T-helper 1 cell treated with Interleukin-12 subunit alpha and Interleukin-12 subunit beta and Interleukin-4 antibody, amounts not matched to agents 30 μg/mL and 1 μg/mL, for 36 hours (primary cell): ENCODE measurements around the gene STX3.
A peak's percentile ranks its signal among the peaks of the same experiment; 100 is the strongest.

Source experiments
- H3K27ac Mint-ChIP-seq: one replicate; pipeline ENCODE4 v1.8.0; 2021; ENCODE audit warnings: mild to moderate bottlenecking, mixed read lengths
- H3K27me3 Mint-ChIP-seq: one replicate; pipeline ENCODE4 v1.8.0; 2021; ENCODE audit warnings: low read depth, mixed read lengths
- H3K36me3 Mint-ChIP-seq: one replicate; pipeline ENCODE4 v1.8.0; 2021; ENCODE audit warnings: low read depth, mixed read lengths
- H3K4me1 Mint-ChIP-seq: one replicate; pipeline ENCODE4 v1.8.0; 2021; ENCODE audit warnings: low read depth, mixed read lengths
- H3K4me3 Mint-ChIP-seq: one replicate; pipeline ENCODE4 v1.8.0; 2021; ENCODE audit warnings: mild to moderate bottlenecking, moderate library complexity, mixed read lengths
- H3K9me3 Mint-ChIP-seq: one replicate; pipeline ENCODE4 v1.8.0; 2021; ENCODE audit warnings: mixed read lengths

STX3 gene

DNA sequence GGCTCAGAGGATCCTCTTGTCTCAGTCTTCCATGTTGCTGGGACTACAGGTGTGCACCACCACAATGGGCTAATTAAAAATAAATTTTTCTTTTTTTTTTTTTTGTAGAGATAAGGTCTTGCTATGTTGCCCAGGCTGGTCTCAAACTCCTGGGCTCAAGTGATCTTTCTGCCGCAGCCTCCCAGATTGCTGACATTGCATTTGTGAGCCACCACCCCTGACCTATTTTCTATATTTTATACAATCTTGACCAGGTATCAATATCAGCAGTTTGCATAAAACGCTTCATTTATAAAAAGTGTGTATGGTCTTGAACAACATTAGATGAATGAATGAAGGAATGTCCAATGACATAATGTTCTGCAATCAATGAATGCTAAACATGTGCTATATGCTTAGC is 9.1 kb upstream of the STX3 start:
- no peak overlapping the region for H3K4me3 Mint-ChIP-seq
- H3K4me1 Mint-ChIP-seq = no peaks in the 10 kb centered on the region
- H3K27ac Mint-ChIP-seq = no peak overlapping the region
- no peaks in the 10 kb centered on the region for H3K9me3 Mint-ChIP-seq
- H3K36me3 Mint-ChIP-seq = no peaks in the 10 kb centered on the region
- peaks cover 32% of the 10 kb centered on the region for H3K27me3 Mint-ChIP-seq

DNA sequence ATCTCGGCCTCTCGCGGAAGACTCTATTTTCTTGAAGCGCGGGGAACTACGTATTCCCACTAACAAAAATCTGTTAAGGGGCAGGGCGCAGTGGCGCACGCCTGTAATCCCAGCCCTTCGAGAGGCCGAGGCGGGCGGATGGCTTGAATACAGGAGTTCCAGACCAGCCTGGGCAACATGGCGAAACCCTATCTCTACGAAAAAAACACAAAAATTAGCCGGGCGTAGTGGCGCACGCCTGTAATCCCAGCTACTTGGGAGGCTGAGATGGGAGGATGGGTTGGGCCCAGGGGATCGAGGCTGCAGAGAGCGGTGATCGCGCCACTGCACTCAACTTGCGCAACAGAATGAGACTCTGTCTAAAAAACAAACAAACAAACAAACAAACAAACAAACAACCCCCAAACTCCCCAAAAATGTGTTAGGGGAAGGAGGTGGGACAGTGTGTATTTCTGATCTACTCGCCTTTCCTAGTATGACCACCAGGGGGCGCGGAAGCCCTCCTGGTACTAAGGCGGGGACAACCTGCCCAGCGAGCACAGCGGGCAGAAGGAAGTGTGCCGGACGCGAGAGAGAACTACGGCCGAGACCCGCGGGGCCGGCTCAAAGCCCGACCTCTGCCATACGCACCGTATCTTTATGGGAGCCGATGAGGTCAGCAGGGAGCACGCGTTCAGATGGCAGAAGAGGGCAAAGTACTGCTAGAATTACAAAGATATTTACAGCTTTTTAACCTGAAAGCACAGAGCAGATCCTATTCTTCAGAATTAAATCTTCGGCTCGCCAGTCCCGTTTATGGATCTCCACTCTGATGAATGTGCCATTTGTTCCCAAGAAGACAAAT is 1.3 kb upstream of the STX3 start:
- no peaks in the 10 kb centered on the region for H3K9me3 Mint-ChIP-seq
- H3K27me3 Mint-ChIP-seq = peaks cover 10% of the 10 kb centered on the region
- peaks cover 20% of the 10 kb centered on the region for H3K36me3 Mint-ChIP-seq
- peaks cover 35% of the 10 kb centered on the region for H3K4me1 Mint-ChIP-seq
- peak overlapping the region; percentile 97 for H3K4me3 Mint-ChIP-seq
- H3K27ac Mint-ChIP-seq = peak overlapping the region; percentile 79

DNA sequence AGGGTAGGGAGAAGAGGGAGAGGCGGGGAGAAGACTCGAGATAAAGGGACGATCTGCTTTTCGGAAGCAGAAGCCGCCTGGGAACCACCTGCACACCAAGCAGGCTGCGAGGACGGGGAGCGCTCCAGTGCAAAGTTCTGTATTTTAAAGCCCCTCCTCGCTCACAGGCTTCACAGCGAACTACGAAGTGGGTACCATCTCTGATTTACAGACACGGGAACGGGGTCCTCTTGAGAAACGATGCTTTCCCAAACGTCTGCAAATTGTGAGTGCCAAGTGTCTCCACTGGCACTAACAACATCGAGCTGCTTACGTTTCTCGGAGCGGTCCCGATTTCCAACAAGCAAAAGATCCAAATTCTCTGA is 700 bp upstream of the STX3 start:
- peak overlapping the region; percentile 79 for H3K27ac Mint-ChIP-seq
- peak overlapping the region; percentile 97 for H3K4me3 Mint-ChIP-seq
- H3K27me3 Mint-ChIP-seq = peaks cover 4% of the 10 kb centered on the region

DNA sequence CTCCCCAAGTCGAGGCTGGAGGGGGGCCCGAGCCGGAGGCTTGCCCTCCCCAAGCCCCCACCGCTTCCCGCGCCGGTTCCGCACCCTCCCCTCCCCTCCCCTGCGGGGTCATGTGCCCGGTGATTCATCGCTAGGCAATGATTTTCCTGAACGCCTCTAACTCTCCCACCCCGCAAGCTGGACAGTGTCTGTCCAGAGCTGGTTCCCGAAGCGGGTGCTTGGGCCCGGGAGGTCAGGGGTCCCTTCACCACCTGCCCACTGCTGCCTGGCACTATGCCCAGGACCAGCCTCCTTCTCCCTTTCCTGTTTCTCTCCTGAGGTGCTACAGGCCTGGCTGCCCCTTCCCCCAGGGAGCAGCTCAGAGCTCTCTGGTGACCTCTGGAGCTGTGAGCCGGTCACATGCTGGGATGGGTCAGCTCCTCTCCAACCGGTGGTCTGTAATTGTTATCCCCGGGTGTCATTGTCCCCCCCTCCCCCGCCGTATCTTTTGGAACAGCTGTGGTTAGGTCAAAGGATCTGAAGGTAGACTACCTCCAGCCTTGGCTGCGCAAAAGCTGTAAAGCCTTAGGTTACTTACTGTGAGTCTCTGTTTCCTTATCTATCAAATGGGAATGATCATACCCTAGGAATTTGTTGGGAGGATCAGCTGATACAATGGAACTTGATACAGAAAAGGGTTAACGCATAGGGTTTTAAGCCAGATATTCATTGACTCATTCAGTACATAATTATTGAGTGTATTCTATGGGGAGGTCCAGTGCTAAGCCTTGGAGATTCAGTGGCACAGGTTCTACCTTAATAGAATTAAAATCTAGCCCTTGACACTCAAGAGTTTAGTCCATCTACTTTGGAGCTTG is 753 bp downstream of the STX3 start:
- Mint-ChIP-seq H3K9me3 (no peaks in the 10 kb centered on the region), H3K4me1 (peaks cover 43% of the 10 kb centered on the region), H3K27me3 (peaks cover 4% of the 10 kb centered on the region), H3K4me3 (peak overlapping the region; percentile 89), H3K36me3 (peaks cover 23% of the 10 kb centered on the region), H3K27ac (peak overlapping the region; percentile 72)

More for the DNA sequence above, 700 bp upstream of the STX3 start:
- H3K4me1 Mint-ChIP-seq = peaks cover 38% of the 10 kb centered on the region
- H3K9me3 Mint-ChIP-seq = no peaks in the 10 kb centered on the region
- H3K36me3 Mint-ChIP-seq = peaks cover 20% of the 10 kb centered on the region

DNA sequence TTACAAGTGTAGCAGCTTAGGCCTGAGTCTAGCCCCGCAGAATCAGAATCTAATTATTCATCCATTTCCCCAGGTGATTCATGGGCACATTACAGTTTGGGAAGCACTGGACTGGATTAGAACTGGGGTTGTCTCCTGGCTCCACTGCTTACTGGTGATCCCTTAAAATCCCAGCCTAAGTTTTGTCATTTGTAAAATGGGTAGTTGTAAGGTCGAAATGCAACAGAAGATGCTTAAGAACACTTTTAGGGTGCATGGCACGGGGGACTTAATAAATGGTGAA is 1.3 kb downstream of the STX3 start:
- Mint-ChIP-seq H3K36me3 (peaks cover 23% of the 10 kb centered on the region), H3K27ac (peak overlapping the region; percentile 72), H3K27me3 (peaks cover 4% of the 10 kb centered on the region), H3K4me3 (peak overlapping the region; percentile 89), H3K4me1 (peaks cover 45% of the 10 kb centered on the region), H3K9me3 (no peaks in the 10 kb centered on the region)

DNA sequence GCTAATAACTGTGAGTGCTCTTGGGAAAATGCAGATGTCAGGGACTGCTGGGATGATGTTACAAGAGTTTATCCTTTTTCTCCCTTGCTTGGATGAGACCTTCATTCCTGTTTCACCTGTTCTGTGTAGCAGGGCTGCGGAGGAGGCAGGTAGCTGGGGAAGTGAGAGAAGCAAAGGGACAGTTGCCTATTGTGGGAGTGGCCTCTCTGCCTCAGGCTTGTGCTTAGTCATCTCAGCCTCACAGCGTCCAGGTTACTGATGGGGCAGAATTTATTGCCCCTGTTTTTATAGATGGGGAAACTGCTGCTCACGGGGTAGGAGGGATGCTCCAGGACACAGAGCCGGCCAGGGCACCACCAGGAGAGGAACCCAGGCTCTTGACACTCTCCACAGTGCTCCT is 1.7 kb downstream of the STX3 start:
- Mint-ChIP-seq H3K27me3 (peaks cover 4% of the 10 kb centered on the region), H3K4me1 (peaks cover 45% of the 10 kb centered on the region), H3K4me3 (peak overlapping the region; percentile 89)

DNA sequence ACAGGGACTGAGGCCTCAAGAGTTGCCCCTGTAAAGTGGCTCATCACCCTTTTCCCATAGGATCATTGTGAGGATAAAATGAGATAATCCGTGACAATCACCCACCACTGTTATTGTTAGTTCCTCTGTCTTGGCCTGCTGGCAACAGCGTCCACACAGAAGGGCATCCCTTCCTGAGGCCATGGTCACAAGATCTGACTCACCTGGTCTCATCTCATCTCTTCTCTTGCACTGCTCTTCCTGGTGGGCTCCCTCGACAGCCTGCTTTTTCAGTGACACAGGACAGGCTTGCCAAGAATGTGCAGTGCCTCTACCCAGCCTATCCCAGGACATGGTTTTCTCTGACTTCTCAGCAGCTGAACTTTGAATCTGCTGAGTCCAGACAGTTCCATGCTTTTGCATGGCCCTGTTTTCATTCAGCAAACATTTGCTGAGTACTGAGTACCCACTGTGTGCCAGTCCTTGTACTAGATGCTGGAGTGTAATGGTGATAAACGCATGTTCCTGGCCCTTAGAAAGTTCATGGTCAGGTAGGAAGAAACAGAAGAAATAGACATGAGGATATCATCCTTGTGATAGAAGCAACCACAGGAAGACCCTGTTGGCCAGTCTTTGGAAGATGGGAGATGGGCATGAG is 3.3 kb downstream of the STX3 start:
- Mint-ChIP-seq H3K4me1 (peaks cover 53% of the 10 kb centered on the region), H3K27ac (no peak overlapping the region), H3K27me3 (peaks cover 4% of the 10 kb centered on the region), H3K36me3 (peaks cover 32% of the 10 kb centered on the region), H3K9me3 (no peaks in the 10 kb centered on the region), H3K4me3 (no peak overlapping the region)

More for the DNA sequence above, 1.7 kb downstream of the STX3 start:
- Mint-ChIP-seq H3K36me3 (peaks cover 23% of the 10 kb centered on the region), H3K9me3 (no peaks in the 10 kb centered on the region), H3K27ac (no peak overlapping the region)

DNA sequence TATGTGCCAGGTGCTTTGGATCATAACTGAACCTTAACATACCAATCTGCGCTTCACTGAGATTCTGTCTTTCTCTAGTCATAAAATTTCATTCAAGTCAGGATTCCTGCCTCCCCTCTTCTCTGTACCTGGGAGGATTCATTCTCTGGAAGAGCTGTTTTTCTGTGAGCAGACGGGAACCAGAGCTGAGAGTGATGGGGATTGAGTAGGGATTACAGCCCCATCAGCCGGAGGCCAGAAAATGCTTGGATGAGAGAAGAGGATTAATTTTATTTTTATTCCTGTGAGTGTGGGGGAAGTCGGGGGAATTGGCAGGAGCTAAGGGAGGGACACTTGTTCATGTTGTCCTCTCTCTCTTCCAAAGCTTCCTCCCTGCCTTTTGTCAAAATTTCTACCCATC is 4.7 kb downstream of the STX3 start:
- Mint-ChIP-seq H3K27me3 (peaks cover 4% of the 10 kb centered on the region), H3K9me3 (no peaks in the 10 kb centered on the region), H3K36me3 (peaks cover 30% of the 10 kb centered on the region), H3K4me1 (peaks cover 48% of the 10 kb centered on the region), H3K27ac (no peak overlapping the region), H3K4me3 (no peak overlapping the region)

DNA sequence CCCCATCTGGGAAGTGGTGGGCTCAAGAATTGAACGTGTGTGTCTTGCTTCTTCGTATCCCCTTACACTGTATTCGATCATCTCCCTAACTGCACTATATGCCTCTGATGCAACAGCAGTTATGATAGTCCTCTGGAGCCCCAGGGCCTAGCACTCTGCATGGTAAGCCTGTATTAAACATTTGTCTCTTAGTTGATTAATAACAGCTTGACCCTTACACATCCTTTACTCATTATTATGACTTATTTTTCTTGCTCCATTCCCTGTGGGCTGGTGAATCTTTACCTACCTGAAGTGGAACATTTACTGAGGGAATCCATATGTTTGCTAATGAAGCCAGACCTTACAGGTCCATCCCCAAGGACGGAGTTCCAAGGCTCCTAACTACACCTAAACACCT is 5.6 kb downstream of the STX3 start:
- no peak overlapping the region for H3K4me3 Mint-ChIP-seq

DNA sequence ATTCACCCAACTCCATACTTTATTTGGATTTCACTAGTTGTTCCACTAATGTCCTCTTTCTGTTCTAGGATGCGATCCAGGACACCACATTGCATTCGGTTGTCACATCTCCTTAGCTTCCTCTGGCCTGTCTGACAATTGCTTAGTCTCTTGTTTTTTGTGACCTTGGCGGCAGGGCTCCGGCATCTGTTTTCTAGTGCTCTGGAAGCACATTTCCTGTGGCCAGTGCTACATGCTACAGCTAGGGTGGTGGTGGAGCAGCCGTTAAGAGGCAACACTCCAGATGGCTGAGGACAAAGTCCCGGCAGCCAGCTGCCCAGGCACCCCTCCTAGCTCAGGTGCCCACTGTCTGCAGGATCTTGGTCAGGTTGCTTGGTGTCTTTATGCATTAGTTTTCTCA is 6.8 kb downstream of the STX3 start:
- Mint-ChIP-seq H3K9me3 (no peaks in the 10 kb centered on the region), H3K36me3 (peaks cover 22% of the 10 kb centered on the region), H3K4me3 (no peak overlapping the region), H3K27me3 (peaks cover 4% of the 10 kb centered on the region), H3K4me1 (peaks cover 43% of the 10 kb centered on the region), H3K27ac (no peak overlapping the region)

More for the DNA sequence above, 5.6 kb downstream of the STX3 start:
- peaks cover 4% of the 10 kb centered on the region for H3K27me3 Mint-ChIP-seq
- no peaks in the 10 kb centered on the region for H3K9me3 Mint-ChIP-seq
- H3K27ac Mint-ChIP-seq = no peak overlapping the region
- peaks cover 51% of the 10 kb centered on the region for H3K4me1 Mint-ChIP-seq
- peaks cover 30% of the 10 kb centered on the region for H3K36me3 Mint-ChIP-seq

DNA sequence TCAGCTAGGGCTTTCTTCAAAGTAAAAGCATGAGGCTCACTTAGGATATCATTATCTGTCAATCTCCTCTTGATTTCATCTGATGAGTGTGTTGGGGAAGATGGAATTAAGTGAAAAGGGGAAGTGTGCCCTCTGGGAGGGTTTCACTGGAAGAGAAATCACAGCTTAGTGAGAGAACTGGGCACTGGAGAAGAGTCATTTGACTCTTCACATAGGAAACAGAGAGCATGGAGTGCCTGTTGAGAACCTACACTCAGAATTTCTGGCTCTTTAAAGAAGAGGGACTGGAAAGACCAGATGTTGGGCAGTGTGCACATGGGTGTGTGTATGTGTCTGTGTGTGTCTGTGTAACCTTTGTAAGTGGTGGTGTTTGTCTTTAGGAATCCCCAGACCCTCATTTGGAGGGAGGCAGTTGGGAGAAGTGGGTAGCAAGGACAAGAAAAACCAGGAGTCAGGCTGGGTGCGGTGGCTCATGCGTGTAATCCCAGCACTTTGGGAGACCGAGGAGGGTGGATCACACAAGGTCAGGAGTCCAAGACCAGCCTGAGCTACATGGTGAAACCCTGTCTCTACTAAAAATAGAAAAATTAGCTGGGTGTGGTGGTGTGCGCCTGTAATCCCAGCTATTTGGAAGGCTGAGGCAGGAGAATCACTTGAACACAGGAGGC is 10.0 kb downstream of the STX3 start:
- Mint-ChIP-seq H3K4me1 (peaks cover 25% of the 10 kb centered on the region), H3K9me3 (no peaks in the 10 kb centered on the region), H3K4me3 (no peak overlapping the region), H3K36me3 (peaks cover 11% of the 10 kb centered on the region), H3K27ac (no peak overlapping the region), H3K27me3 (no peaks in the 10 kb centered on the region)

DNA sequence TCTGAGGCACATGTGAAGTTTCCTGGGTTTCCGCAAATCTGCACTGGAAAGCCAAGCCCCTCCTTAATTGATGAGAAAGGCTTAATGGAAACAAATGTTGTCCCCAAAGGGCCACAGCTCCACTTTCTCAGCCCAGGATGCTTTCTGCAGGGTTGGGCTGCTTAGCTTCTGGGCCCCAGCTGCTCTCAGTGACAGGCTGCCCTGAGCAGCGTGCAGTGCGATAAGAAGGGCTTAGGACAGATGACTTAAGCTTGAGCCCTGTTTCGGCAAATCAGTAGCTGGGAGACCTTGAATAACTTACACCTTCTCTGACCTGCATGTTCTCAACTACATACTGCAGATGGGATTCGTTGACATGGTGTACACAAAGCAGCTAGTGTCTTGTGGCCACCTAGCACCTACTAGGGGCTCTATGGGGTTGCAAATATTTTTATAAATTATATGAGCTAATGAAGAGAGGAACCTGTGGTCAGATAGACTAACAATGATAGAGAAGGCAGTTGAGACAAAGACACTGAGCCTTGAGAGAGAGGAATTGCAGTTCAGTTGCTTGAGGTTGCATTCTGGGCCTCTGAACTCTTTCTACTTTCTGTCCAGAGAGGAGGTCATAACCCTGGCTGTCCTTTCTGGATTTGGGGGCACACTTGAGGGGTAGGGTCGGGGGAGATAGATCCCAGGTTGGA is 11.5 kb downstream of the STX3 start:
- H3K4me3 Mint-ChIP-seq = no peak overlapping the region
- H3K36me3 Mint-ChIP-seq = peaks cover 13% of the 10 kb centered on the region
- H3K27ac Mint-ChIP-seq = no peak overlapping the region
- no peaks in the 10 kb centered on the region for H3K9me3 Mint-ChIP-seq
- H3K27me3 Mint-ChIP-seq = no peaks in the 10 kb centered on the region
- H3K4me1 Mint-ChIP-seq = peaks cover 31% of the 10 kb centered on the region

DNA sequence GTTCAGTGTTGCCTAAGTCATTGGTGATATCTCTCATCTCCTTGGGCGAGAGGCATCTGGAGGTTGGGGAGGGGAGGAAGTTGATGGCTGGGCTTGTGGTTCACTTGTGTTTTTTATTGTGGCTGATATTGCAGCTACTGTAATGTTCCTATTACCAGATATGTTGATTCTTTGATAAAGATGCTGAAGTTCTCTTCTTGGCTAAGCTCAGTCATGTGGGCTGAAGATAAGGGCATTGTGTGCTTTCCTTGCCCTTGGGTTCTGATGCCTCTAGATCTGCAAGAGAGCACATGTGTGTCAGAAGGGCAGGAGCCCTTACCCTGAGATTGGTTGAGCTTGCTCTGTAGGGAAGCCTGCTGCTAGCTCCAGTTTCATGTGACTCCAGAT is 12.0 kb downstream of the STX3 start:
- Mint-ChIP-seq H3K9me3 (no peaks in the 10 kb centered on the region), H3K4me1 (peaks cover 35% of the 10 kb centered on the region), H3K27me3 (no peaks in the 10 kb centered on the region), H3K36me3 (peaks cover 13% of the 10 kb centered on the region), H3K27ac (no peak overlapping the region), H3K4me3 (no peak overlapping the region)

DNA sequence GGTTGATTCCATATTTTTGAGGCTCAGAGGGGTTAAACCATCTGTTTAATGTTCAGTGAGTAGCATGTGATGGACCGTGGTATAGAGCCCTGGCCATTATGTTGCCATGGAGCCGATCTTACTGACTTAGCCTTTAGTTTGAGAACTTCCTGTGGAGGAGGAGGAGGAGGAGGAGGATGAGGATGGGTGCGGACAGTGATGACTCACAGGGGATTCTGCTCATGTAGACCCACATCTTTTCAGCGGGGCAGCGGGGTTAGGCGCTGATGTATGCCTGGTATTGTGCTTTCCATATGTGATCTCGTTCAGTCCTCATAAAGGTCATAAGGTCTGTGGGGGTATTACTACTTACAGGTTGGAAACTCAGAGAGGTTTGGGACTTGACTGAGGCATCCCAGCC is 13.9 kb downstream of the STX3 start:
- Mint-ChIP-seq H3K27me3 (no peaks in the 10 kb centered on the region), H3K9me3 (no peaks in the 10 kb centered on the region), H3K4me3 (no peak overlapping the region), H3K4me1 (peaks cover 41% of the 10 kb centered on the region), H3K27ac (no peak overlapping the region), H3K36me3 (peaks cover 9% of the 10 kb centered on the region)
